GM19395 (cell line): ENCODE results near the gene C22orf23.

ENCODE experiments used
- ATAC-seq: cut with Tn5 transposase; IDR thresholded peaks from one replicate; pipeline ENCODE4 v1.9.1; 2021; ENCODE audit warnings: mild to moderate bottlenecking, moderate library complexity; ENCODE audit not compliant: unreplicated experiment

The C22orf23 gene

GRCh38 chr22:37953437-37954179, at the start of gene C22orf23, which contains the start of gene POLR2F:
TSS of gene C22orf23 (minus strand) at chr22:37953601. CDS start at chr22:37953149, 452 bp downstream.
TSS of gene POLR2F (plus strand) at chr22:37953699. CDS start at chr22:37953788, 89 bp downstream.
- peak; percentile 79 for ATAC-seq

- ATAC-seq = no peak
Observed at GRCh38 chr22:37999640-38000272, 46.4 kb upstream of the C22orf23 start.

- ATAC-seq = no peak
Observed at GRCh38 chr22:37999236-37999635, 45.8 kb upstream of the C22orf23 start.

GRCh38 chr22:37998543-37998942, 45.1 kb upstream of the C22orf23 start:
- ATAC-seq = no peak

GRCh38 chr22:37996515-37997246, 43.3 kb upstream of the C22orf23 start:
- no peak for ATAC-seq

GRCh38 chr22:37996079-37996478, 42.7 kb upstream of the C22orf23 start:
- ATAC-seq = no peak

GRCh38 chr22:37995460-37995859, 42.1 kb upstream of the C22orf23 start:
- no peak for ATAC-seq

- no peak for ATAC-seq
Observed at GRCh38 chr22:37994982-37995381, 41.6 kb upstream of the C22orf23 start.

GRCh38 chr22:37994049-37994448, 40.6 kb upstream of the C22orf23 start:
- no peak for ATAC-seq

GRCh38 chr22:37991731-37992442, 38.5 kb upstream of the C22orf23 start:
- ATAC-seq = no peak

- no peak for ATAC-seq
Observed at GRCh38 chr22:37990862-37991261, 37.5 kb upstream of the C22orf23 start.

GRCh38 chr22:37990301-37990700, 36.9 kb upstream of the C22orf23 start:
- ATAC-seq = no peak

- no peak for ATAC-seq
Observed at GRCh38 chr22:37989146-37990045, 36.0 kb upstream of the C22orf23 start.

- ATAC-seq = no peak
Observed at GRCh38 chr22:37986371-37986770, 33.0 kb upstream of the C22orf23 start.

GRCh38 chr22:37985751-37986281, 32.4 kb upstream of the C22orf23 start:
- ATAC-seq = no peak

- ATAC-seq = no peak
Observed at GRCh38 chr22:37985050-37985585, 31.7 kb upstream of the C22orf23 start.

GRCh38 chr22:37983860-37984791, 30.7 kb upstream of the C22orf23 start, which contains the start of gene SOX10:
TSS of gene SOX10 (minus strand) at chr22:37984555. CDS start at chr22:37983784, 771 bp downstream.
- ATAC-seq = no peak
